CD4-positive, alpha-beta T cell treated with Interleukin-17A for 1 hour (primary cell): ENCODE data around the gene SAMD11.
"Not testable (repeated sequence)": the region's sequence is repeated elsewhere in the genome, so short reads cannot be mapped to it uniquely, and the experiment has no call there.

Experiments used
- DNase-seq: peaks from one replicate; pipeline ENCODE4 v3.0.0-alpha.2; 2020

Gene SAMD11

GRCh38 chr1:966135-966703 lies 42.5 kb downstream of the SAMD11 start, which contains the start of gene PLEKHN1:
TSS of gene PLEKHN1 (plus strand) at chr1:966482. CDS start at chr1:966532, 50 bp downstream.
- peak; percentile 10 for DNase-seq

GRCh38 chr1:966704-967300 lies 43.1 kb downstream of the SAMD11 start:
- DNase-seq: peak; percentile 73

GRCh38 chr1:967466-968343 lies 44.0 kb downstream of the SAMD11 start:
- no peak for DNase-seq

GRCh38 chr1:969260-969855 lies 45.6 kb downstream of the SAMD11 start:
- no peak for DNase-seq

- DNase-seq: no peak
Observed at GRCh38 chr1:970242-970972, 46.7 kb downstream of the SAMD11 start.

- DNase-seq: no peak
Observed at GRCh38 chr1:970973-971730, 47.4 kb downstream of the SAMD11 start.

GRCh38 chr1:971751-972506 lies 48.2 kb downstream of the SAMD11 start:
- DNase-seq: no peak

GRCh38 chr1:972726-973458 lies 49.2 kb downstream of the SAMD11 start:
- no peak for DNase-seq

GRCh38 chr1:973459-974292 lies 50.0 kb downstream of the SAMD11 start:
- DNase-seq: no peak

- DNase-seq: no peak
Observed at GRCh38 chr1:974293-974640, 50.5 kb downstream of the SAMD11 start.

GRCh38 chr1:974687-975328 lies 51.1 kb downstream of the SAMD11 start:
- no peak for DNase-seq

- no peak for DNase-seq
Observed at GRCh38 chr1:975365-975764, 51.6 kb downstream of the SAMD11 start.

- peak; percentile 74 for DNase-seq
Observed at GRCh38 chr1:975896-976683, 52.4 kb downstream of the SAMD11 start.

GRCh38 chr1:976791-977190 lies 53.1 kb downstream of the SAMD11 start:
- not testable (repeated sequence) for DNase-seq

GRCh38 chr1:978069-978834 lies 54.5 kb downstream of the SAMD11 start:
- DNase-seq: no peak

GRCh38 chr1:978835-979743 lies 55.4 kb downstream of the SAMD11 start:
- DNase-seq: no peak

- DNase-seq: no peak
Observed at GRCh38 chr1:979744-980072, 56.0 kb downstream of the SAMD11 start.
